K562 (cell line): ENCODE measurements around the gene RPL26. TPM values are rescaled to one million over a fixed set of nuclear protein-coding genes. Genes with fewer than 3 reads are reported as not detected.

Source experiments
- ATF1 ChIP-seq, 2 experiments: fragments of 450-650 bp in 1 of 2; IDR thresholded peaks; 2 replicates each; pipeline ENCODE4 v1.6.1; 2016; ENCODE audit warnings: missing compliant biosample characterization in 1 of 2, missing genetic modification characterization in 1 of 2
- BRD9 ChIP-seq: fragments of 450-650 bp; IDR thresholded peaks from 2 replicates; pipeline ENCODE4 v1.6.1; 2018; ENCODE audit warnings: low read depth; ENCODE audit not compliant: partially characterized antibody
- CREB3 ChIP-seq: fragments of 450-650 bp; conservative IDR thresholded peaks from 2 replicates; pipeline ENCODE4 v1.6.1; 2016; ENCODE audit warnings: missing genetic modification characterization, low read depth, mild to moderate bottlenecking, missing compliant biosample characterization, moderate library complexity
- DIDO1 ChIP-seq: fragments of 450-650 bp; IDR thresholded peaks from 2 replicates; pipeline ENCODE4 v1.6.1; 2016; ENCODE audit warnings: low read depth, missing biosample characterization, missing genetic modification characterization
- HCFC1 ChIP-seq: IDR thresholded peaks from 2 replicates; pipeline ENCODE4 v1.6.1; 2012; ENCODE audit warnings: low read depth, low read length, improper control_type of control experiment
- HDAC2 ChIP-seq: fragments of 450-650 bp; IDR thresholded peaks from 2 replicates; pipeline ENCODE4 v1.6.1; 2016; ENCODE audit warnings: mild to moderate bottlenecking
- HMBOX1 ChIP-seq: sonication (generic); IDR thresholded peaks from 2 replicates; pipeline ENCODE4 v1.6.1; 2016
- KHSRP ChIP-seq: fragments of 450-650 bp; IDR thresholded peaks from 2 replicates; pipeline ENCODE4 v1.6.1; 2017
- MAFG ChIP-seq: fragments of 450-650 bp; conservative IDR thresholded peaks from 2 replicates; pipeline ENCODE4 v1.6.1; 2016; ENCODE audit warnings: missing genetic modification characterization, missing compliant biosample characterization
- MAX ChIP-seq: sonication (generic); formaldehyde crosslinking; IDR thresholded peaks from 2 replicates; pipeline ENCODE4 v1.9.0; 2022; ENCODE audit warnings: mild to moderate bottlenecking, missing genetic modification reagents
- MBD2 ChIP-seq: sonication (generic); IDR thresholded peaks from 2 replicates; pipeline ENCODE4 v1.6.1; 2016; ENCODE audit warnings: low read depth, borderline replicate concordance
- MED1 ChIP-seq: sonication (generic); formaldehyde crosslinking; IDR thresholded peaks from 2 replicates; pipeline ENCODE4 v1.8.1; 2023; ENCODE audit warnings: missing genetic modification reagents, borderline replicate concordance
- NCOA2 ChIP-seq, 2 experiments: fragments of 450-650 bp; IDR thresholded peaks; 2 replicates each; pipeline ENCODE4 v1.6.1; 2018; ENCODE audit warnings: mild to moderate bottlenecking in 2 of 2, moderate library complexity in 1 of 2; ENCODE audit not compliant: partially characterized antibody in 2 of 2
- NFE2 ChIP-seq: IDR thresholded peaks from 2 replicates; pipeline ENCODE4 v1.6.1; 2014; ENCODE audit warnings: antibody characterized with exemption, low read depth
- NFIC ChIP-seq: fragments of 450-650 bp; IDR thresholded peaks from 2 replicates; pipeline ENCODE4 v1.6.1; 2017; ENCODE audit warnings: mild to moderate bottlenecking, inconsistent platforms
- SAP30 ChIP-seq: fragments of 200-600 bp; sonication (generic); IDR thresholded peaks from 2 replicates; pipeline ENCODE4 v1.6.1; 2012; ENCODE audit warnings: borderline replicate concordance, low read depth, mild to moderate bottlenecking, moderate library complexity, low read length, control low read depth, inconsistent platforms; ENCODE audit not compliant: insufficient read depth, poor library complexity, severe bottlenecking
- SMAD3 ChIP-seq: fragments of 450-650 bp; formaldehyde crosslinking; conservative IDR thresholded peaks from 2 replicates; pipeline ENCODE4 v1.4.0; 2020; ENCODE audit warnings: mild to moderate bottlenecking
- UBTF ChIP-seq, 2 experiments: IDR thresholded peaks; 2 replicates each; pipeline ENCODE4 v1.6.1; 2012; ENCODE audit warnings: improper control_type of control experiment in 2 of 2, low read depth in 2 of 2, low read length in 2 of 2, borderline replicate concordance in 1 of 2
- ZEB2 ChIP-seq: fragments of 450-650 bp; IDR thresholded peaks from 2 replicates; pipeline ENCODE4 v1.6.1; 2016
- ZNF175 ChIP-seq: fragments of 200-800 bp; sonication (Bioruptor generic); IDR thresholded peaks from 2 replicates; pipeline ENCODE4 v1.6.1; 2016; ENCODE audit warnings: low read depth, mild to moderate bottlenecking, missing genetic modification characterization, missing compliant biosample characterization
- ZNF277 ChIP-seq: fragments of 250-450 bp; sonication (Bioruptor Pico); IDR thresholded peaks from 2 replicates; pipeline ENCODE4 v1.8.0; 2022; ENCODE audit warnings: inconsistent platforms, mild to moderate bottlenecking, moderate library complexity, borderline replicate concordance
- ZNF583 ChIP-seq: fragments of 250-450 bp; sonication (Bioruptor Pico); IDR thresholded peaks from 2 replicates; pipeline ENCODE4 v1.4.0; 2020
- ZNF740 ChIP-seq, 3 experiments: fragments of 200-800 bp in 1 of 3; sonication (Bioruptor generic) in 1 of 3; sonication (generic) in 1 of 3; formaldehyde crosslinking in 1 of 3; IDR thresholded peaks; 2 replicates each; pipeline versions ENCODE4 v1.6.1 to v1.8.0; 2016 to 2022; ENCODE audit warnings: mild to moderate bottlenecking in 2 of 3, missing compliant biosample characterization in 2 of 3, missing genetic modification characterization in 2 of 3, missing genetic modification reagents in 1 of 3
- polyA plus RNA-seq, 8 experiments: library from polyadenylated mRNA; depleted of rRNA in 4 of 8; stranded (reverse) in 5 of 8; unstranded in 3 of 8; fragments of >200 nt; fragmentation: Nextera tagmentation in 2 of 8; fragmentation: Illumina TruSeq in 1 of 8; extraction: Ambion mirVana in 2 of 8; extraction: Trizol in 1 of 8; gene quantifications; 2 replicates each; pipeline versions ENCODE4 v1.2.1 to v1.2.3, GENCODE V29; 2011 to 2014; ENCODE audit warnings: inconsistent platforms in 1 of 8, missing spikeins in 1 of 8
- total RNA-seq, 7 experiments: library from RNA; depleted of rRNA in 6 of 7; stranded (reverse); fragments of >200 nt in 6 of 7; fragmentation: Illumina TruSeq in 2 of 7; extraction: Trizol in 2 of 7; gene quantifications; 2 replicates each; pipeline versions ENCODE4 v1.2.1 to v1.2.3, GENCODE V29; 2011 to 2021; ENCODE audit warnings: low replicate concordance in 1 of 7

Gene RPL26
- total and polyA plus RNA-seq, 9 of the 15 experiments (the other 6 are each of a cell fraction or from before 2014, with no cell fraction given), result 1,474 to 4,074 (median 2,904) TPM

GRCh38 chr17:8382880-8383142, 182 bp downstream of the RPL26 start (continued):
- no peak for TF ChIP-seq HMBOX1
- TF ChIP-seq ZNF583 (CRISPR knock-in tag), result no peak
- no peak for TF ChIP-seq MED1 (CRISPR knock-in tag)
- no peak for TF ChIP-seq UBTF (IDR thresholded peaks at IDR 0.05; ENCODE audit: borderline replicate concordance in 1 of 2, low read depth in 2 of 2, low read length in 2 of 2)
- no peak for TF ChIP-seq ZNF175 (CRISPR knock-in tag)
- TF ChIP-seq DIDO1 (tag), result no peak
- TF ChIP-seq ZNF277 (CRISPR knock-in tag), result no peak
- no peak for TF ChIP-seq ATF1 (CRISPR knock-in tag; IDR thresholded peaks at IDR 0.05)
- TF ChIP-seq ATF1 (tag; IDR thresholded peaks at IDR 0.05), result no peak
- TF ChIP-seq HCFC1, result no peak
- TF ChIP-seq BRD9, result peak; percentile 82
- no peak for TF ChIP-seq MAFG (tag)
- 0 out of 2 replicates have a peak, but pooled peaks have one; percentile 30 for TF ChIP-seq MAX (CRISPR knock-in tag)
- no peak for TF ChIP-seq NFE2
- no peak for TF ChIP-seq ZEB2
- TF ChIP-seq ZNF740 (CRISPR knock-in tag; IDR thresholded peaks at IDR 0.05), result no peak
- no peak for TF ChIP-seq ZNF740 (tag; IDR thresholded peaks at IDR 0.05)
- TF ChIP-seq HDAC2, result no peak; the same call in 1 of the 2 replicates
- no peak for TF ChIP-seq SMAD3 (CRISPR knock-in tag)
- no peak for TF ChIP-seq NCOA2 (IDR thresholded peaks at IDR 0.05; ENCODE audit: partially characterized antibody in 2 of 2)
- TF ChIP-seq NFIC, result 0 out of 2 replicates have a peak, but pooled peaks have one; percentile 27
- TF ChIP-seq SAP30, result peak; percentile 63
- 0 out of 2 replicates have a peak, but pooled peaks have one; percentile 67 for TF ChIP-seq MBD2
- TF ChIP-seq KHSRP, result no peak
- no peak for TF ChIP-seq CREB3 (tag)
